OCI-LY1 (cell line): Measurements from ENCODE around the gene TOX2.

Source experiments
- H2AFZ ChIP-seq: fragments of 200-600 bp; sonication (generic), shearing (Covaris generic); 2 replicates; pipeline ENCODE4 v1.6.0; 2014; ENCODE audit warnings: antibody characterized with exemption, mild to moderate bottlenecking, low read length
- H3F3A ChIP-seq: fragments of 200-600 bp; sonication (generic), shearing (Covaris generic); 2 replicates; pipeline ENCODE4 v1.6.0; 2014; ENCODE audit warnings: mild to moderate bottlenecking, antibody characterized with exemption, low read length, moderate library complexity; ENCODE audit not compliant: insufficient read depth
- H3K27ac ChIP-seq: fragments of 200-600 bp; sonication (generic); 2 replicates; pipeline ENCODE4 v1.5.1; 2014; ENCODE audit warnings: low read length, mixed run types, mild to moderate bottlenecking, low read depth; ENCODE audit not compliant: poor library complexity, severe bottlenecking
- H3K27me3 ChIP-seq: fragments of 200-600 bp; sonication (generic); 2 replicates; pipeline ENCODE4 v1.6.0; 2014; ENCODE audit warnings: antibody characterized with exemption, mild to moderate bottlenecking, low read length, moderate library complexity; ENCODE audit not compliant: insufficient read depth
- H3K36me3 ChIP-seq: fragments of 200-600 bp; sonication (generic); 2 replicates; pipeline ENCODE4 v1.6.1; 2014; ENCODE audit warnings: mild to moderate bottlenecking, antibody characterized with exemption, low read length, moderate library complexity, mixed read lengths; ENCODE audit not compliant: insufficient read depth
- H3K4me1 ChIP-seq: fragments of 200-600 bp; sonication (generic); 2 replicates; pipeline ENCODE4 v1.5.1; 2014; ENCODE audit warnings: mild to moderate bottlenecking, low read length, moderate library complexity; ENCODE audit not compliant: insufficient read depth, severe bottlenecking
- H3K4me2 ChIP-seq: fragments of 200-600 bp; sonication (generic), shearing (Covaris generic); 2 replicates; pipeline ENCODE4 v1.6.1; 2014; ENCODE audit warnings: low read length
- H3K4me3 ChIP-seq: fragments of 200-600 bp; sonication (generic); 2 replicates; pipeline ENCODE4 v1.5.1; 2014; ENCODE audit warnings: low read length, low read depth, mild to moderate bottlenecking, mixed read lengths; ENCODE audit not compliant: poor library complexity, severe bottlenecking
- H3K79me2 ChIP-seq: fragments of 200-600 bp; shearing (Covaris generic); 2 replicates; pipeline ENCODE4 v1.6.1; 2016; ENCODE audit warnings: mixed run types, low read length, mixed read lengths; ENCODE audit not compliant: insufficient read depth
- H3K9ac ChIP-seq: fragments of 200-600 bp; sonication (generic), shearing (Covaris generic); 2 replicates; pipeline ENCODE4 v1.6.1; 2014; ENCODE audit warnings: mild to moderate bottlenecking, low read length, mixed read lengths
- H3K9me2 ChIP-seq: fragments of 200-600 bp; sonication (generic), shearing (Covaris generic); 2 replicates; pipeline ENCODE4 v1.6.1; 2014; ENCODE audit warnings: low read depth, mild to moderate bottlenecking, low read length, mixed read lengths
- H3K9me3 ChIP-seq: fragments of 200-600 bp; shearing (Covaris generic); 2 replicates; pipeline ENCODE4 v1.6.1; 2014; ENCODE audit warnings: low read length, mixed read lengths
- H4K20me1 ChIP-seq: fragments of 200-600 bp; sonication (generic), shearing (Covaris generic); 2 replicates; pipeline ENCODE4 v1.6.0; 2016; ENCODE audit warnings: mild to moderate bottlenecking, low read length; ENCODE audit not compliant: insufficient read depth
- EZH2 ChIP-seq: fragments of 200-600 bp; sonication (generic), shearing (Covaris generic); IDR thresholded peaks from 2 replicates; pipeline ENCODE4 v1.8.0; 2017; ENCODE audit warnings: borderline replicate concordance, mixed run types, mild to moderate bottlenecking, antibody characterized with exemption, low read length, moderate library complexity, mixed read lengths
- TF ChIP-seq, protein P1 (sequence below): fragments of 200-600 bp; sonication (generic), shearing (Covaris generic); IDR thresholded peaks from 2 replicates; pipeline ENCODE4 v1.5.1; 2017; ENCODE audit warnings: mild to moderate bottlenecking, antibody characterized with exemption, low read length, moderate library complexity, mixed read lengths

TOX2 gene

DNA sequence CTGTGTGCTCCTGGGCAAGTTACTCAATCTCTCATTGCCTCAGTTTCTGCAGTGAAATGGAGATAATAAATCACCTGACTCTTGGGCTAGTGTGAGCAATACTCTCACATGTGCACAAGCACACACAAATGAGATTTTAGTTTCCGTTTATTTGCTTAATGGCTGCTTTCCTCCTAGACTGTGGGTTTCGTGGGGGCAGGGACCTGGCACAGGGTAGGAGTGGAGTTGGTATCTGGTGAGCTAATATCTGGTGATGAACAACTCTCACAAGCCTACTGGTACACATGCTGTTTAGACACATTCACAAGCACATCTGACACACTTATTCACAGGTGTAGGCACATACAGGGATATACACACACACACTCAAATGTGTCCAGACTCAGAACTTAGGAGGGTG, 73.8 kb downstream of the TOX2 start:
- Histone ChIP-seq H2AFZ (no peak overlapping the region; the same call in 1 of the 2 replicates), H3K36me3 (no peaks in the 10 kb centered on the region), H3F3A (no peaks in the 10 kb centered on the region), H3K4me2 (no peak overlapping the region), H3K9me3 (no peaks in the 10 kb centered on the region; the same call in 1 of the 2 replicates), H3K9ac (no peak overlapping the region), H3K27me3 (no peaks in the 10 kb centered on the region), H3K27ac (no peak overlapping the region), H3K9me2 (no peaks in the 10 kb centered on the region), H3K4me3 (no peak overlapping the region), H3K79me2 (no peaks in the 10 kb centered on the region), H4K20me1 (no peaks in the 10 kb centered on the region), H3K4me1 (peaks cover 10% of the 10 kb centered on the region)
- no peak for TF ChIP-seq EZH2
- TF ChIP-seq, protein P1, sequence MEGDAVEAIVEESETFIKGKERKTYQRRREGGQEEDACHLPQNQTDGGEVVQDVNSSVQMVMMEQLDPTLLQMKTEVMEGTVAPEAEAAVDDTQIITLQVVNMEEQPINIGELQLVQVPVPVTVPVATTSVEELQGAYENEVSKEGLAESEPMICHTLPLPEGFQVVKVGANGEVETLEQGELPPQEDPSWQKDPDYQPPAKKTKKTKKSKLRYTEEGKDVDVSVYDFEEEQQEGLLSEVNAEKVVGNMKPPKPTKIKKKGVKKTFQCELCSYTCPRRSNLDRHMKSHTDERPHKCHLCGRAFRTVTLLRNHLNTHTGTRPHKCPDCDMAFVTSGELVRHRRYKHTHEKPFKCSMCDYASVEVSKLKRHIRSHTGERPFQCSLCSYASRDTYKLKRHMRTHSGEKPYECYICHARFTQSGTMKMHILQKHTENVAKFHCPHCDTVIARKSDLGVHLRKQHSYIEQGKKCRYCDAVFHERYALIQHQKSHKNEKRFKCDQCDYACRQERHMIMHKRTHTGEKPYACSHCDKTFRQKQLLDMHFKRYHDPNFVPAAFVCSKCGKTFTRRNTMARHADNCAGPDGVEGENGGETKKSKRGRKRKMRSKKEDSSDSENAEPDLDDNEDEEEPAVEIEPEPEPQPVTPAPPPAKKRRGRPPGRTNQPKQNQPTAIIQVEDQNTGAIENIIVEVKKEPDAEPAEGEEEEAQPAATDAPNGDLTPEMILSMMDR: no peak

DNA sequence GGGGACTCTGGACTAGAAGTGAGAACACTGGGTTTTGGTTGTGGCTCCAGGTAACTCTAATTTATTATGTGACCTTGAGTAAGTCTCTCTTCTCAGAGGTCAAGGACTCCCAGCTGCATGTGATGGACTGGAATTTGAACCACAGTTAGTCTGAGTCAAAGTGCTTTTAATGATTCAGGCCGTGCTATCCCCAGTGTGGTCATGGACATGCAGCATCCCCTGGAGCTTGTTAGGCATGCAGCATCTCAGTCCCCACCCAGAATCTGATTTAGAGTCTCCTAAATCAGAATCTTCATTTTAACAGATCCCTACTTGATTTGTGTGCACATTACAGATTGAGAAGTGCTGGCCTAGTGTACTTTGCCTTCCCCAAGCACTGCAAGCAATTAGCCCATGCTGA, 74.2 kb downstream of the TOX2 start:
- no peak overlapping the region for H2AFZ ChIP-seq

DNA sequence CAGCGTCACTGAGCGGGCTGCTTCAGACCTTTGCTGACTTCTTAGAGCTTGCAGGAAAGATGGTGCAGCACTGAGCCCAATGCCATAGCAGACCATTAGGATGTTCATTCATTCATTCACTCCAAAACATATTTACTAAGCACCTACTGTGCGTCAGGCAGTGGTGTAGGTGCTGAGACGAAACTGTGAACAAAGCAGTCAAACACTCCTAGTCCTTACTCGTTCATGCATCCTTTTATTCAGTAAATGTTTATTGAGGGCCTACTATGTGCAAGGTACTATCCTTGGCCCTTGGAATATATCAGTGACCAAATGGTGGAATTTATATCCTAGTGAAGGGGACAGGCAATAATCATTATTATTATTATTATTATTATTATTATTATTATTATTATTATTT, 76.6 kb downstream of the TOX2 start:
- H3K27ac ChIP-seq: no peak overlapping the region
- H3K4me1 ChIP-seq: peaks cover 10% of the 10 kb centered on the region
- H3K9me2 ChIP-seq: no peaks in the 10 kb centered on the region
- no peaks in the 10 kb centered on the region for H3K79me2 ChIP-seq
- no peaks in the 10 kb centered on the region; the same call in 1 of the 2 replicates for H3K9me3 ChIP-seq
- no peaks in the 10 kb centered on the region for H3F3A ChIP-seq
- TF ChIP-seq EZH2: no peak
- no peaks in the 10 kb centered on the region for H3K27me3 ChIP-seq
- no peak overlapping the region for H2AFZ ChIP-seq
- H4K20me1 ChIP-seq: no peaks in the 10 kb centered on the region
- H3K9ac ChIP-seq: no peak overlapping the region
- H3K4me2 ChIP-seq: no peak overlapping the region
- H3K36me3 ChIP-seq: no peaks in the 10 kb centered on the region
- no peak overlapping the region for H3K4me3 ChIP-seq

More for the DNA sequence above, 74.2 kb downstream of the TOX2 start:
- no peak overlapping the region for H3K4me2 ChIP-seq
- no peak overlapping the region for H3K4me3 ChIP-seq
- no peak overlapping the region for H3K27ac ChIP-seq
- TF ChIP-seq, protein P1: no peak
- no peak for TF ChIP-seq EZH2
- no peaks in the 10 kb centered on the region for H3F3A ChIP-seq
- no peaks in the 10 kb centered on the region for H3K36me3 ChIP-seq
- no peaks in the 10 kb centered on the region for H3K27me3 ChIP-seq
- no peak overlapping the region for H3K9ac ChIP-seq
- H3K9me3 ChIP-seq: no peaks in the 10 kb centered on the region; the same call in 1 of the 2 replicates
- H3K9me2 ChIP-seq: no peaks in the 10 kb centered on the region
- H3K4me1 ChIP-seq: peaks cover 10% of the 10 kb centered on the region
- no peaks in the 10 kb centered on the region for H4K20me1 ChIP-seq
- no peaks in the 10 kb centered on the region for H3K79me2 ChIP-seq

DNA sequence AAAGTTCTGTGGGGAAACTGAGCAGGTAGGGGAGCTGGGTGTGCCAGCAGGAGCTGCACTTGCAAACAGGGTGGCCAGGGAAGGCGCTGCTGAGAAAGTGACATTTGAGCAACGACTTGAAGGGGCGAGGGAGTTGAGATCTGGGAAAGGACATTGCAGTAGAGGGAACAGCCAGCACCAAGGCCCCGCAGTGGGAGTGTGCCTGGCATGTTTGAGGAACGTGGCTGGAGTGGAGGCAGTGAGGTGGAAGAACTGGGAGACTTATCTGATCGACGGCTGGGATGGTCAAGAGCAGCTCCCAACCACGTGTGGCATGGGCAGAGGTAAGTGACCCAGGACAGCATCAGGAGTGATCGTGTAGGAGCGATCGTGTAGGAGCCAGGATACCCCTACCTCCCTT, 77.3 kb downstream of the TOX2 start:
- no peak overlapping the region for H3K4me2 ChIP-seq
- H3K4me3 ChIP-seq: no peak overlapping the region
- no peaks in the 10 kb centered on the region for H3F3A ChIP-seq
- no peak overlapping the region for H3K9ac ChIP-seq
- no peaks in the 10 kb centered on the region for H3K9me2 ChIP-seq
- TF ChIP-seq EZH2: no peak
- TF ChIP-seq, protein P1: no peak
- H4K20me1 ChIP-seq: no peaks in the 10 kb centered on the region
- no peaks in the 10 kb centered on the region for H3K79me2 ChIP-seq
- no peaks in the 10 kb centered on the region for H3K36me3 ChIP-seq
- H3K27ac ChIP-seq: no peak overlapping the region
- no peak overlapping the region for H2AFZ ChIP-seq
- H3K27me3 ChIP-seq: no peaks in the 10 kb centered on the region
- no peaks in the 10 kb centered on the region; the same call in 1 of the 2 replicates for H3K9me3 ChIP-seq
- peaks cover 10% of the 10 kb centered on the region for H3K4me1 ChIP-seq
